ENCODE results near the gene TRPM3.

Gene TRPM3

GRCh38 chr9:70813141-70813540, 308.3 kb downstream of the TRPM3 start:
- no peak for DNase-seq

GRCh38 chr9:70811638-70812037, 309.8 kb downstream of the TRPM3 start:
- no peak for DNase-seq

GRCh38 chr9:70806875-70807274, 314.5 kb downstream of the TRPM3 start:
- no peak for DNase-seq

- DNase-seq, result no peak
Measured at GRCh38 chr9:70805949-70806348, 315.5 kb downstream of the TRPM3 start.

GRCh38 chr9:70802758-70803436, 318.5 kb downstream of the TRPM3 start:
- DNase-seq, result no peak

- DNase-seq, result no peak
Measured at GRCh38 chr9:70802206-70802605, 319.2 kb downstream of the TRPM3 start.

GRCh38 chr9:70801181-70801829, 320.1 kb downstream of the TRPM3 start:
- DNase-seq, result no peak

- DNase-seq, result no peak
Measured at GRCh38 chr9:70798018-70798417, 323.4 kb downstream of the TRPM3 start.

- no peak for DNase-seq
Measured at GRCh38 chr9:70795841-70796240, 325.6 kb downstream of the TRPM3 start.

- DNase-seq, result no peak
Measured at GRCh38 chr9:70792796-70793195, 328.6 kb downstream of the TRPM3 start.

- DNase-seq, result no peak
Measured at GRCh38 chr9:70791936-70792335, 329.5 kb downstream of the TRPM3 start.

GRCh38 chr9:70789086-70789485, 332.3 kb downstream of the TRPM3 start:
- no peak for DNase-seq

- no peak for DNase-seq
Measured at GRCh38 chr9:70784456-70784855, 337.0 kb downstream of the TRPM3 start.

- DNase-seq, result no peak
Measured at GRCh38 chr9:70778568-70778967, 342.9 kb downstream of the TRPM3 start.

- DNase-seq, result no peak
Measured at GRCh38 chr9:70773579-70773978, 347.8 kb downstream of the TRPM3 start.

GRCh38 chr9:70772601-70773000, 348.8 kb downstream of the TRPM3 start:
- DNase-seq, result no peak

- no peak for DNase-seq
Measured at GRCh38 chr9:70765946-70766345, 355.5 kb downstream of the TRPM3 start.

- DNase-seq, result no peak
Measured at GRCh38 chr9:70761139-70761670, 360.2 kb downstream of the TRPM3 start.

GRCh38 chr9:70760228-70760627, 361.2 kb downstream of the TRPM3 start:
- no peak for DNase-seq

- no peak for DNase-seq
Measured at GRCh38 chr9:70753311-70753710, 368.1 kb downstream of the TRPM3 start.

- no peak for DNase-seq
Measured at GRCh38 chr9:70749066-70749465, 372.4 kb downstream of the TRPM3 start.

GRCh38 chr9:70747261-70747718, 374.1 kb downstream of the TRPM3 start:
- no peak for DNase-seq

- DNase-seq, result no peak
Measured at GRCh38 chr9:70746760-70747159, 374.7 kb downstream of the TRPM3 start.

- no peak for DNase-seq
Measured at GRCh38 chr9:70746316-70746715, 375.1 kb downstream of the TRPM3 start.
